OCI-LY1 (cell line): Measurements from ENCODE around the gene C2orf42.
"Not testable (repeated sequence)": the region's sequence is repeated elsewhere in the genome, so short reads cannot be mapped to it uniquely, and the experiment has no call there.

Source experiments
- CTCF ChIP-seq: fragments of 200-600 bp; sonication (generic), shearing (Covaris generic); IDR thresholded peaks from 2 replicates; pipeline ENCODE4 v1.5.1; 2017; ENCODE audit warnings: mild to moderate bottlenecking, antibody characterized with exemption, low read length, moderate library complexity, mixed read lengths
- EZH2 ChIP-seq: fragments of 200-600 bp; sonication (generic), shearing (Covaris generic); IDR thresholded peaks from 2 replicates; pipeline ENCODE4 v1.8.0; 2017; ENCODE audit warnings: borderline replicate concordance, mixed run types, mild to moderate bottlenecking, antibody characterized with exemption, low read length, moderate library complexity, mixed read lengths

- not testable (repeated sequence) for TF ChIP-seq CTCF, EZH2
Measured at GRCh38 chr2:70131344-70132143, 59.3 kb downstream of the C2orf42 start.
